Adrenal gland (tissue), 12 donors: ENCODE measurements around the gene JADE3. TPM values are rescaled to one million over a fixed set of nuclear protein-coding genes. Genes with fewer than 3 reads are reported as not detected.

Experiments used
- DNase-seq, 7 donors: peaks; one replicate each; pipeline ENCODE4 v3.0.0-alpha.2; 2019 to 2020
- H3K27ac ChIP-seq, 5 donors: fragments of 200-600 bp; sonication (generic) in 4 of 5; 1 replicate in 3 of 5; 2 replicates in 2 of 5; pipeline versions ENCODE4 v1.5.1 to v1.8.0; 2016 to 2020; ENCODE audit warnings: mild to moderate bottlenecking in 1 of 5
- H3K27me3 ChIP-seq: fragments of 200-600 bp; 2 replicates; pipeline ENCODE4 v1.8.0; 2021
- H3K36me3 ChIP-seq, 2 donors: fragments of 200-600 bp; replicated peaks in 1 of 2; 1 replicate in 1 of 2; 2 replicates in 1 of 2; pipeline versions ENCODE4 v1.5.1 to v1.8.0; 2018 to 2022
- H3K4me1 ChIP-seq, 2 donors: fragments of 200-600 bp; replicated peaks in 1 of 2; 1 replicate in 1 of 2; 2 replicates in 1 of 2; pipeline versions ENCODE4 v1.5.1 to v1.8.0; 2018 to 2021
- H3K4me3 ChIP-seq, 4 donors: fragments of 200-600 bp; sonication (generic) in 3 of 4; one replicate each; pipeline ENCODE4 v1.5.1; 2016 to 2018
- H3K9me3 ChIP-seq, 3 donors: fragments of 200-600 bp; sonication (generic) in 1 of 3; replicated peaks in 1 of 3; 1 replicate in 2 of 3; 2 replicates in 1 of 3; pipeline versions ENCODE4 v1.5.1 to v1.8.0; 2016 to 2021
- POLR2A ChIP-seq, 2 donors: fragments of 450-650 bp; IDR thresholded peaks; one replicate each; pipeline ENCODE4 v1.6.1; 2017; ENCODE audit warnings: antibody characterized with exemption in 2 of 2, mild to moderate bottlenecking in 2 of 2, moderate library complexity in 1 of 2
- WGBS, 4 donors: extraction: QIAGEN DNeasy Blood & Tissue Kit in 2 of 4; methylation state at CpG; one replicate each; pipeline versions ENCODE4 v1.1.5 to v1.1.7; 2013 to 2017; 5-methylcytosine and 5-hydroxymethylcytosine counted together
- intact Hi-C, 2 donors: fragments of 100-400 bp; cut with DNase I; formaldehyde crosslinking; loops; one replicate each; pipeline versions ENCODE4 v1.14.1 to v1.15.0; 2022 to 2023
- polyA plus RNA-seq, 3 donors: library from polyadenylated mRNA; stranded (reverse); fragments of 200-250 nt in 2 of 3; fragments of 350-450 nt in 1 of 3; fragmentation: Illumina TruSeq in 1 of 3; extraction: RNeasy Lipid Tissue Mini Kit (QIAGEN cat#74804) in 1 of 3; gene quantifications; one replicate each; pipeline ENCODE4 v1.2.3, GENCODE V29; 2013 to 2014
- total RNA-seq, 9 donors: library from RNA; depleted of rRNA in 4 of 9; stranded (reverse); fragments of >200 nt in 4 of 9; fragments of 120-200 nt in 1 of 9; fragmentation: NEBNext Ultra II Directional in 1 of 9; extraction: Animal tissue kit (Norgen Biotek cat#: 25700) in 1 of 9; gene quantifications; one replicate each; pipeline versions ENCODE4 v1.1.0 to v1.2.4, GENCODE V29; 2013 to 2023
- TF ChIP-seq, protein P1 (sequence below), 6 experiments: fragments of 450-650 bp in 4 of 6; fragments of 200-600 bp in 2 of 6; sonication (generic) in 1 of 6; IDR thresholded peaks; 1 replicate in 5 of 6; 2 replicates in 1 of 6; pipeline versions ENCODE4 v1.5.1 to v1.8.0; 2016 to 2021; ENCODE audit warnings: antibody characterized with exemption in 6 of 6, mild to moderate bottlenecking in 2 of 6, moderate library complexity in 1 of 6
- donor health status: healthy with polysubstance abuse.
- donor health status: Bipolar disorder and iron deficiency.
- donor health status: DM: yes; HTN: yes; CAD: no.
- donor health status: DM: no; HTN: no; CAD: no.
- donor health status: DM: no; HTN: no; CAD: no.
- donor health status: DM: yes; HTN: yes; CAD: no.

The JADE3 gene
- total and polyA plus RNA-seq, 12 donors: 2.8 to 39.5 (median 19.0) TPM

DNA sequence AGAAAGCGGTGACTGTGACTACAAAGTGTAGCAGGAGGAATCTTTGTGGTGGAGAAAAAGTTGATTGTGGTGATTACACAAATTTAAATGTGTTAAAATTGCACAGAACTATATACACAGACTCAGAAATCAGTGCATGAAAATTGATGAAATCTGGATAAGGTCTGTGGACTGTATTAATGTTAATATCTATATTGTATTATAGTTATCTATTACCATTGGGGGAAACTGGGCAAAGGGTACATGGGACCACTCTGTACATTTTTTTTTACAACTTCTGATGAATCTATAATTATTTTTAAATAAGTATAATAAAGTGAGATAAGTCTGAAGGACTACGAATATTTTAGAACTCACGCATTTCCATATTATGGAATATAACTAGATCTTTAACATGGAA lies 1.8 kb upstream of the JADE3 start:
- intact Hi-C loops: loop anchor here (10.0 kb wide), 2 partner anchors 74 to 114 kb away; no protein-coding TSS in a partner anchor
- H3K4me3 ChIP-seq: no peak overlapping the region
- TF ChIP-seq POLR2A (IDR thresholded peaks at IDR 0.05): no peak
- TF ChIP-seq, protein P1, sequence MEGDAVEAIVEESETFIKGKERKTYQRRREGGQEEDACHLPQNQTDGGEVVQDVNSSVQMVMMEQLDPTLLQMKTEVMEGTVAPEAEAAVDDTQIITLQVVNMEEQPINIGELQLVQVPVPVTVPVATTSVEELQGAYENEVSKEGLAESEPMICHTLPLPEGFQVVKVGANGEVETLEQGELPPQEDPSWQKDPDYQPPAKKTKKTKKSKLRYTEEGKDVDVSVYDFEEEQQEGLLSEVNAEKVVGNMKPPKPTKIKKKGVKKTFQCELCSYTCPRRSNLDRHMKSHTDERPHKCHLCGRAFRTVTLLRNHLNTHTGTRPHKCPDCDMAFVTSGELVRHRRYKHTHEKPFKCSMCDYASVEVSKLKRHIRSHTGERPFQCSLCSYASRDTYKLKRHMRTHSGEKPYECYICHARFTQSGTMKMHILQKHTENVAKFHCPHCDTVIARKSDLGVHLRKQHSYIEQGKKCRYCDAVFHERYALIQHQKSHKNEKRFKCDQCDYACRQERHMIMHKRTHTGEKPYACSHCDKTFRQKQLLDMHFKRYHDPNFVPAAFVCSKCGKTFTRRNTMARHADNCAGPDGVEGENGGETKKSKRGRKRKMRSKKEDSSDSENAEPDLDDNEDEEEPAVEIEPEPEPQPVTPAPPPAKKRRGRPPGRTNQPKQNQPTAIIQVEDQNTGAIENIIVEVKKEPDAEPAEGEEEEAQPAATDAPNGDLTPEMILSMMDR (IDR thresholded peaks at IDR 0.05): no peak
- no peaks in the 10 kb centered on the region for H3K9me3 ChIP-seq
- no peak for DNase-seq
- no peaks in the 10 kb centered on the region for H3K27me3 ChIP-seq
- WGBS, 4 donors: 87 to 96% (median 92%) methylated on average over 3 of the region's 3 CpGs
- no peaks in the 10 kb centered on the region for H3K36me3 ChIP-seq
- H3K27ac ChIP-seq: no peak overlapping the region
- no peaks in the 10 kb centered on the region for H3K4me1 ChIP-seq

DNA sequence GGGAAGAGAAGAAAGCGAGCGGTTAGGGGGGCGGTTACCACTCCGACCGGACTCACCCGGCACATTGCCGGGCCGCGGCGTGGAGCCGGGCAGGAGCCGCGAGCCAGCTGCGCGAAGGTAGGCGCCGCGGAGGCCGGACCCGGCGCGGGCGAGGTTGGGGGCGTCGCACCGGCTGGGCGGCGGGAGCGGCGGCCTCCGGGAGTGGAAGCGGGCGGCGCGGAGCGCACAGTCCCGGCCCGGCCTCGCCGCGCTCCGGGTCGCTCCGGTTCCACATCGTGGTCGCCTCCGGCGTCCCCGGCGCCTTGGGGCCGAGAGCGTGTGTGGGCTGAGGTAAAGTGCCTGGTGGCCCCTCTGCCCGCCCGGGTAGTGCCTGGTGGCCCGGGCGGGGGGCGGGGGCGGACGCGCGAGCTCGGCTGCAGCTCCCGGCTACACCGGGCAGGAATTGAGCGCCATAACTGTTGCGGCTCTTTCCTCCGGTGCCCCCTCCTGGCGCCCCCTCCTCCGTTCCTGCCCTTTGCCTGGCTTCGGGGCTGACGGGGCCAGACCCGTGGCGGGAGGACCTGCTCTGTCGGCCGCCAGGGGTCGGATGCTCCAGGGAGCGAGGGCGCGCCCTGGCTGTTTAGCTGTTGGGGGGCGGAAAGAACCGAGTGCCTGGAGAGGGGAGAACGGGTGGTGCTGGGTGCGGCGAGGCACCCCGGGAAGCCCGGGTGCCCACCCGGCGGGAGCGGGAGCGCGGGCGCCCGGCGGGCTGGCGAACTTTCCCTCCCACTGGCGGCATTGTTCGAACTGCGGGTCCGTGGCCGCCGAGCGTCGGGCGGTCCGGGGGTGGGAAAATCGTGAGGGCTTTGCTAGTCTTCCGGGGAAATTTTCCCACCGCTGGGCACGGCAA lies 626 bp downstream of the JADE3 start:
- no peaks in the 10 kb centered on the region for H3K36me3 ChIP-seq
- peak in 6 of 7 donors; percentile 37 to 50 (median 44) for DNase-seq
- H3K9me3 ChIP-seq: no peaks in the 10 kb centered on the region
- peak overlapping the region in 3 of 5 donors; percentile 67 to 85 (median 73) for H3K27ac ChIP-seq
- WGBS, 4 donors: 0 to 48% (median 13%) methylated on average over 2 to 100 of the region's 109 CpGs
- intact Hi-C loops: loop anchor here (10.0 kb wide), 2 partner anchors 72 to 112 kb away; no protein-coding TSS in a partner anchor
- peak overlapping the region in 3 of 4 donors; percentile 46 to 66 (median 48) for H3K4me3 ChIP-seq
- H3K27me3 ChIP-seq: no peaks in the 10 kb centered on the region
- TF ChIP-seq POLR2A (IDR thresholded peaks at IDR 0.05): no peak
- TF ChIP-seq, protein P1 (IDR thresholded peaks at IDR 0.05): peak; percentile 19 to 59 (median 50)
- H3K4me1 ChIP-seq: no peaks in the 10 kb centered on the region

DNA sequence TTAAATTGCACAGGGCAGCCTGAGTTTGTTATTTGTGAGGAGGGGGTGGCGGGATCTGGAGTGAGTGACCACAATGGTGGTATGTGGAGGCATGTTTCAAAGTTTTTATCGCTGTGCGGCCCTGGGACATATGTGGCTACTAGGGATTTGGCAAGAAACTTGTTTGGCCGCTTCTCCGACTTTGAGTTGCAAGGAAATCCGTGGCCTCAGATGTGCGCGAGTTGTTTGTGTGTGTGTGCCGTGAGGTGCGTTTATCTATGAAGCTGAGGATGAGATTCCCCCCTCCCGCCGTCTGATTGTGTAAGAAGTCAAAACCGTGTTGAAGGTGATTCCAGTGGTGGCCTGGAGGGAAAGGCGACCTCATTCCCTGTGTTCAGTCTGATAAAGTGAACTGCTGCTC lies 1.4 kb downstream of the JADE3 start:
- no peaks in the 10 kb centered on the region for H3K36me3 ChIP-seq
- DNase-seq: peak; percentile 33 to 79 (median 63)
- peak overlapping the region in 3 of 4 donors; percentile 46 to 66 (median 48) for H3K4me3 ChIP-seq
- TF ChIP-seq POLR2A (IDR thresholded peaks at IDR 0.05): peak in 1 of 2 donors; percentile 63
- TF ChIP-seq, protein P1 (IDR thresholded peaks at IDR 0.05): no peak
- 1 to 45% (median 28%) methylated on average over 14 of the region's 14 CpGs for WGBS, 4 donors
- H3K4me1 ChIP-seq: no peaks in the 10 kb centered on the region
- intact Hi-C loops: loop anchor here (10.0 kb wide), 2 partner anchors 71 to 111 kb away; no protein-coding TSS in a partner anchor
- H3K9me3 ChIP-seq: no peaks in the 10 kb centered on the region
- H3K27ac ChIP-seq: peak overlapping the region in 3 of 5 donors; percentile 10 to 73 (median 67)
- H3K27me3 ChIP-seq: no peaks in the 10 kb centered on the region

DNA sequence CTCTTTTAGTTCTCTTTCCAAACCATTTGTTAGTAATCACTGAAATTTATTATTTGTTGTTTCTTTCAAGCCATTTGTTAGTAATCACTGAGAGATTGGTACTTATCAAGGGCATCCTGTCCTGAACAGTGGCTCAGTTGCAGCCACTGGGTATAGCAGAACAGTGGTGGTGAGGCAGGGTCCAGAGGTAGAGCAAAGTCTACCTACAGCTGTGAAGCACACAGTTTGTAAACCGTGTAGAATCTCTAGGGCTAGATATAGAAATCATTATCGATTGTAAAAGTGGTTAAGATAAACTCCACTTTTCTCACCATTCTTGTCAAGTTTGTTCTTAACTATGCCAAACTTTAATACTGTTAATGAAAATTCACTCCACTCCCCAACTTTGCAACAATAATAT lies 4.1 kb downstream of the JADE3 start:
- 48 to 84% (median 67%) methylated on average over 2 of the region's 2 CpGs for WGBS, 4 donors
- intact Hi-C loops: loop anchor here (10.0 kb wide), 2 partner anchors 69 to 109 kb away; no protein-coding TSS in a partner anchor

More for the DNA sequence above, 4.1 kb downstream of the JADE3 start:
- Histone ChIP-seq H3K36me3 (no peaks in the 10 kb centered on the region), H3K27ac (no peak overlapping the region), H3K4me1 (no peaks in the 10 kb centered on the region), H3K9me3 (no peaks in the 10 kb centered on the region), H3K4me3 (no peak overlapping the region), H3K27me3 (no peaks in the 10 kb centered on the region)
- TF ChIP-seq POLR2A (IDR thresholded peaks at IDR 0.05): no peak
- TF ChIP-seq, protein P1 (IDR thresholded peaks at IDR 0.05): no peak
- DNase-seq: no peak
